Stimulated activated CD8-positive, alpha-beta memory T cell treated with anti-CD3 and anti-CD28 coated beads, Interleukin-4, amount 100 ng/mL, for 48 hours (primary cell): ENCODE measurements around the gene TEN1.
"Not testable (repeated sequence)": the region's sequence is repeated elsewhere in the genome, so short reads cannot be mapped to it uniquely, and the experiment has no call there.

Source experiments
- DNase-seq: peaks from one replicate; pipeline ENCODE4 v3.0.0-alpha.2; 2020

The TEN1 gene

DNA sequence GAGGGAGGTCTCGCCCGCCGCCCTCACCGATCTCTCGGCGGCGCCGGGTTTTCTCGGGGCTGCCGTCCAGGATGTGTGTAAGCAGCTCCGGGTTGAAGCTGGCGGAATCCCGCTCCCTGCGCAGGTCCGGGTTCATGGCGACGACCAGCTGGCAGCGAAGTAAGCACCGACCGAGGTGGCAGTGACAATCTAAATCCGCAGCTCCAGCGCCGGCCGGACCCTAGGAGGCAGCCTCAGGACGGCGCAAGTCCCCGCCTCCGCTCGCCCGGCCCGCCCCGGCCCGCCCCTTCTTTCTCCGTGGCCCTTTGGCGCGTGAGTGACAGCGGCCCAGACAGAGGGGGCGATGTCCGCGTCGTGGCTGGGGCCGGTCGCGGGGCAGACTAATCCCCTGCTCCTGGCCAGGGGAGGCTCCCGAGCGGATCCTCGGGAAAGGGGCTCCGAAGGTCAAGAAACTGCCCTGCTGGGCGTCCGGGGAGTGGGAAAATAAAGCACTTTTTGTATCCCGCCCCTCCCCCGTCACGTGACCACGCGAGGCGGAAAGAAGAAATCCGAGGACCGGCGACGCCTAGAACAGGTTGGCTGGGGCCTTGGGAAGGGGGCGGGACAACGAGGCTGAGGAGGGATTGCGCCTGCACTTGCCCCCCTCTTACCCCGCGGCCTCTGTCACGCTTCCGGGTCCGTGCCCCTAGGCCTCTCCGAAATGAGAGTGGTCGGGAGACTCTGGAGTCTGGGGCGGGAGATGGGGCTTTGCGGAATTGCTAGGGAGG lies at the start of gene TEN1, which contains the start of gene ACOX1:
TSS of gene TEN1 (plus strand) at position 303 of the 767 bp plus-strand sequence. CDS start 6,953 bp downstream, outside the sequence.
TSS of gene ACOX1 (minus strand) at position 229 of the 767 bp plus-strand sequence. CDS start at position 136, 93 bp downstream.
- peak; percentile 98 for DNase-seq

GRCh38 chr17:75931062-75931461 lies 48.0 kb upstream of the TEN1 start:
- no peak for DNase-seq

DNA sequence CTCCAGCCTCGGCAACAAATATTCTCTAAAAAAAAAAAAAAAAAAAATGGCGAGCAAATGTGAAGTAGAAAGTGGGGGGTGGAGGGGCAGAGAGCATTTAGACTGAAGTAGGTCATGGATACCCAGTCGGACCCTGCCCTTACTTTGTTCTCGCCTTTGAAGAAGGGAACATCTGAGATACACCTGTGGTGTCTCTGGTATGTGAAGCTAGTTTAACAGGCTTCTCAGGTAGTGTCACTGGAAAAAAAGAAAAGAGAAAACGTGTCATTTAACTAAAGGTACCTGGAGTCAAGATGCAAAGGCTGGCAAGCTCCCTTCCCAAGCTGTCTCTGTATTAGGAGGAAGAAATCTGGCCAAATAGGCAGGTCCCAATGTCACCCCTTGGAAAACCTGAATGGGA lies 46.2 kb upstream of the TEN1 start:
- no peak for DNase-seq

GRCh38 chr17:75933808-75934207 lies 45.2 kb upstream of the TEN1 start:
- no peak for DNase-seq

DNA sequence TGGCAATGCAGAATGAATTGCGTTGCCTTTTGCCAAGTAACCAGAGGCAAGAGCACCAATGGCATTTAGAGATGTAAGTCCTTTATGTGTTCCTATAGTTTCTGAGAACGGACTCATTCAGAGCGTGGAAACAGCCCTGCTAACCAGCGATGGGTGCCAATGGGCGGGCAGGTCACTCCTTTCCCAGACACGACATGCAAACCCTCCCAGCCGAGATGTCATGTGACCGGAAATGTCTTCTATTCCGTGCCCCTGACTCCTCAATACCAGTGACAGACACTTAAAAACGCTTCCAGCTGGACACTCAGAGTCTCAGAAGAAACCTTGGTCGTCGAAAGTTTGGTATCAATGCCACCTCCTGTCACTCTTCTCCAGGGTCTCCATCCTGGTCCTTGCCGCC lies 41.4 kb upstream of the TEN1 start:
- DNase-seq = no peak

DNA sequence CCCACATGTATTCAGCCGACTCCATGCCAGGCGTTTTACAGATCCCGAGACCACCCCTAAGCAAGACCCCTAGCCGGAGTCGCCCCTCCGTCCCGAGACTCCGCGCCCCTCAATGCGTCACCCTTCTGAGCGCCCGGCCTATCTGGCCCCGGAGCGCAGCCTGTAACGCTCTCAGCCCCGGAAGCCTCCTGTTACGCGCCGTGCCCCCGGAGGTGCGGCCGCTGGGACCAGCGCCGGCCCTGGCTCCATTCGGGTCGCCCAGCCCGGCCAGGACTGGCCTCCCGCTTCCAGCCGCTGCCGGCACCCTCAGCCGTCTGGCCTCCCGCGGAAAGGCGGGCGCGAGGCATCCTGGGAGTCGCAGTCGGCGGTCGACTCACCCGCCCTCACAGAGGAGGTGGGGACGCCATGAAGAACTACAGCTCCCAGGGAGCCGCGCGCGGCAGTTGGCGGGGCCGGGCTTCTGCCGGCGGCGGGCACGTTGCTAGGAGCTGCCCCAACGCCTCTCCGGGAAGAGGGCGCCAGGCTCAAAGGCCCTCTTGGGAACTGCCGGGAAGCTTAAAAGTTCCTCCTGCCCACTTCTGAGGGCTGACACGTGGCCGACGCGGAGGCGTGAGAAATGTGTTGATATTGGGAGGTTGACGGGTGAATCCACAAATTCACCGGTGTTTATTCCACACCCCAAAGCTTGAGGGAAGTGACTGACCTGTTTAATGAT lies 38.2 kb upstream of the TEN1 start, which contains the start of gene FBF1:
TSS of gene FBF1 (minus strand) at position 316 of the 715 bp plus-strand sequence. CDS start 2,893 bp downstream, outside the sequence.
- DNase-seq = peak; percentile 93

DNA sequence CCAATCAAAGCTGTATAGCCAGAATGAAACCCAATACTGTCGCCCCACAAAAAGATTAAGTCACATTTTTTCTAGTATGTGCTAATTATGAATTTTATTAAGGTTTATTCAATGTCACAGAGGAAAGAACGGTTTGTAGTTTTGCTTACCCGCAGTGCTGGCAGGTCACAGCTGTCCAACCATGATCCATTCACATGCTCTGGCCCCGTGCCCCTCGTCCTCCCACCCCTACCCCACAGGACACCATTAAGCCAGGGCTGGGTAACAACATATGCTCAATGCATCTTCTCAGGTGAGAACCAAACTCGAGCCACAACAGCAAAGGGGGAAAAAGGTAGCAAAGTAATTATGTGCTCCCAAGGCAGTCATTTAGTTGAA lies 37.6 kb upstream of the TEN1 start:
- DNase-seq = no peak

DNA sequence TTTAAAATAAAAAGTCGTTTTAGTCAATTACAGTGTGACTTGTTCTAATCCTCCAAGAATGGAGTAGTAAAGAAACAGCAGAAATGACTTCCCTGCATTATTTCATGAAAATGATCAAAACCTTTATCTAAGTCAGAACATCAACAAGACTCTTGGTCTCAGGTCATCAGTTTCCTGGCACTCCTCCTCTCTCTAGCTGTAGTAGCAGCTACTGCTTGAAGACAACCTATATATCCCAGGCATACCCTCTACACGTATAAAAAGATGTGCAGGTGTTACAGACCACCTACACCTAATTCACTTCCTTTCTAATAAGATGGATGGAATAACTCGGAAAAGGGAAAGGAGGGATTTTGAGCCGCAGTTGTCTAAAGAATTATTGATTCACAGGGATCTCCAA lies 36.6 kb upstream of the TEN1 start:
- no peak for DNase-seq

DNA sequence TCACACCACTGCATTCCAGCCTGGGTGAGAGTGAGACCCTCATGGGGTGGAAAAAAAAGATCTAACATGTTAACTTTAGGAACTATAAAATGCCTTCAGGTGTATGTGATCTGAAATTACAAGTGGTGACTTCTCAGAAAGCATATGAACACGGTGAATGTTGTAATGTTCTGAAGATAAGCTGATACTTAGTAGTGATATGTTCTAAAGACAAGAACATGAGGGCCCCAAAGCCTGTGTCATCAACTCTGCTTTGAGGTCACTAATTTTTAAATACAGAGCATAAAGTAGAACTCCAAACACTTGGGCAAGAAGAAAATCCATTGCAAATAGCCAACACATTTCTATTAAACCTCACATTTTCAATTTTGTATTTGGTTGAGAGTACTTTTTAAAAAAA lies 35.5 kb upstream of the TEN1 start:
- DNase-seq = no peak

DNA sequence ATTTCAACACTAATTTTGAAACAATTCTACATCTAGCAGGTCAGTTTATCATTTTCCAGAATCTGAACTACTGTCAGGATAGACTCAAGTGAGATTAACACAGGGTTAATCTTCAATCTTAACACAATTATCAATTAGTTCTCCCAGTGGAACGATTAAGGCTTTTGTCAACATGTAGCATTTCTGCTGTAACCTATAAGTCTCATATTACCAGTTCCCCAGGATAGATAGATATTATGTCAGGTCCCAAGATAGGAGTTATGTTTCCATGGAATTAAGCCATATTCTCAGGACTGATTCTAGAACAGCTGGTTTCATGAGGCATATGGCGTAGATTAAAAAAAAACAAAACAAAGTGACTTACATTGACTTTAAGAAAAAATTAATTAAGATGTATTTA lies 33.8 kb upstream of the TEN1 start:
- no peak for DNase-seq

GRCh38 chr17:75950421-75950820 lies 28.6 kb upstream of the TEN1 start:
- no peak for DNase-seq

- DNase-seq = no peak
These were observed 28.0 kb upstream of the TEN1 start for GRCh38 chr17:75950855-75951554.

- DNase-seq = no peak
These were observed 19.8 kb upstream of the TEN1 start for GRCh38 chr17:75959051-75959838.

DNA sequence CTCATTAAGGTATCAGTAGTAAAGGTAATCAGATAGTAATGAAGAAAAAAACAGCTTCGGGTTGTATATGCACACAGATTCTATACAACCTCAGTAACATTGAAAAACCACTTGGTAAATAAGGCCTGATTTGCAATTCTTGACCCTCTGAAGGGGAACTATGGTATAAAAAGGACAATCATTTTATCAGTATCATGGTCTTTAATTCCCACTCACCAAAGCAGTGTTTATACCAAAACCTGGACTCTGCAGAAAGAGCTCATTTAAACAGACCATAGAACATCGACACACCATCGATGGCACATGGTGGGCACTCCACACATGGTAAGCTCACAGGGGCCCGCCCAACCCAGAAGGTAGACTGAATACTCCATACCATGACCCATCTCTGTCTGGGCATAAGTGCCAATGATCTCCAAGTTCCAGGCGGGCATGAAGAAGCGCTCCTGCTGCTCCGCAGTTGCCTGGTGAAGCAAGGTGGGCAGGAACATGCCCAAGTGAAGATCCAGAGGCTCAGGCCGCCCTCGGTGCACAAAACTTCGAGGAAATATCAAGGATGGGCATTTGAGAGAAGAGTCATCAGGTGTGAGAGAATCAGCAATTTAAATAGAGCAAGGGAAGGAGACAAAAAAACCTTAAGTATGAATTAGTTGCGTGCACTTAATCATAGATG lies 19.1 kb upstream of the TEN1 start:
- DNase-seq = no peak

GRCh38 chr17:75965468-75965867 lies 13.6 kb upstream of the TEN1 start:
- DNase-seq = no peak

- not testable (repeated sequence) for DNase-seq
These were observed 10.0 kb upstream of the TEN1 start for GRCh38 chr17:75969044-75969443.

GRCh38 chr17:75970011-75970523 lies 9.0 kb upstream of the TEN1 start:
- no peak for DNase-seq

- no peak for DNase-seq
These were observed 8.4 kb upstream of the TEN1 start for GRCh38 chr17:75970626-75971025.

DNA sequence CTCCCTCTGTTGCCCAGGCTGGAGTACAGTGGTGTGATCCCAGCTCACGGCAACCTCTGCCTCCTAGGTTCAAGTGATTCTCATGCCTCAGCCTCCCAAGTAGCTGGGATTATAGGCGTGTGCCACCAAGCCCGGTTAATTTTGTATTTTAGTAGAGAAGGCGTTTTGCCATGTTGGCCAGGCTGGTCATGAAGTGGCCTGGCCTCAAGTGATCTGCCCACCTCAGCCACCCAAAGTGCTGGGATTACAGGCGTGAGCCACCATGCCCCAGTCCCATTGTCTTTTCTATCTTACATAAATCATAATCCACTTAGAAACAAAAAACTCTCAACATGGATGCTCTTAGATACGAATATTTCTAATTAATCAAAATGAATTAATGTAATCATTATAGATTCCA lies 3.9 kb upstream of the TEN1 start:
- DNase-seq = not testable (repeated sequence)

DNA sequence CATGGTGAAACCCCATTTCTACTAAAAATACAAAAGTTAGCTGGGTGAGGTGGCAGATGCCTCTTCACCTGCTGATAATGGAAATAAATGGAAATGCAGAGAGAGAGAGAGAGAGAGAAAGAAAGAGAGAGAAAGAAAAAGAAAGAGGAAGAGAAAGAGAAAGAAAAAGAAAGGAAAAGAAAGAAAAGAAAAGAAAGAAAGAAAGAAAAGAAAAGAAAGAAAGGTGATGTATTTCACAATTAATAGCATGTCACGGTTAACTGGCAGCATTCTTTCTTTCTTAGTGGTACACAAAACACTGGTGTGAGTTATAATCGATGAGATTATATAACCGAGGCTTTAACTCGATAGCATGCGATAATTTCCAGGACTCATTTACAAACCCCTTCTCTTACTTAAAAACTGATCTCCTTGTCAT lies 3.3 kb upstream of the TEN1 start:
- DNase-seq = no peak

DNA sequence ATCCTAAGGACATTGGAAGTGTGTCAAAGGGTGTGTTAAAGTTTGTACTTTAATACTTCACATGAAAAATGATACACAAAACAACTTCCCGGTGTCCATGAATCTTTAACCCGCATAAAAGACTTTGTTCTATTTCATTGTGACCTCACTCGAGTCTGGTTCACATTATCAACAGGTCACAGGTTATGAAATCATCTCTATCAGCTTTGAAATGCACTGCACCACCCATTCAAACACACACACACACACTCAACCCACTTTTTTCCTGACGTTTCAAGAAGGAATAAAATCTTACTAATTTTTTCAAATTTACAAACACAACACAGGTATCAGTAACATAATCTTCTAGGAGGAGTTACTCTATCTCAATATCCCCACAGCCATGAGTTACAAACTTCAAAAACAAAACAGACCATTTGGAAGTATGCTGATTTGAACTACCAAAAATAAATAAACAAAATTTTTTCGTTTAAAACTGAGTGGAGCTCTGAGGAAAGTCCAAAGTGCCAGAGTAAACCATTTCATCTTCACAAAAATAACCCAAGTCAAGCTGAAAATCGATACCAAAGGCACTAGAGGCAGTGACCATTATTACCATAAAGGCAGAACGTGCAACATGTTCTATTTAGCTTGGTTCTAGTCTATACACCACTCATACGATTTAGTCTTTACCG lies 2.7 kb upstream of the TEN1 start:
- no peak for DNase-seq
